Vagina (tissue), 2 donors: ENCODE results near the gene P3R3URF. TPM values are rescaled to one million over a fixed set of nuclear protein-coding genes. Genes with fewer than 3 reads are reported as not detected.

Source experiments
- DNase-seq, 2 donors: peaks; one replicate each; pipeline ENCODE4 v3.0.0-alpha.2; 2017; ENCODE audit errors: extremely low spot score in 2 of 2
- H3K27ac ChIP-seq: fragments of 200-600 bp; sonication (generic); one replicate; pipeline ENCODE4 v1.5.1; 2019
- H3K27me3 ChIP-seq: fragments of 200-600 bp; sonication (generic); one replicate; pipeline ENCODE4 v1.5.1; 2019
- H3K36me3 ChIP-seq, 2 donors: fragments of 200-600 bp; sonication (generic); one replicate each; pipeline ENCODE4 v1.5.1; 2017 to 2019
- H3K4me1 ChIP-seq: fragments of 200-600 bp; sonication (generic); one replicate; pipeline ENCODE4 v1.5.1; 2019
- H3K4me3 ChIP-seq, 2 donors: fragments of 200-600 bp; sonication (generic); 1 replicate in 1 of 2; 2 replicates in 1 of 2; pipeline ENCODE4 v1.5.1; 2016 to 2019
- H3K9me3 ChIP-seq: fragments of 200-600 bp; sonication (generic); one replicate; pipeline ENCODE4 v1.5.1; 2019
- CTCF ChIP-seq, 3 experiments: fragments of 450-650 bp in 2 of 3; fragments of 200-600 bp in 1 of 3; sonication (generic) in 1 of 3; IDR thresholded peaks; one replicate each; pipeline ENCODE4 v1.5.1; 2017 to 2019; ENCODE audit warnings: antibody characterized with exemption in 3 of 3, mild to moderate bottlenecking in 2 of 3, moderate library complexity in 2 of 3
- POLR2A ChIP-seq, 2 donors: fragments of 450-650 bp; IDR thresholded peaks; one replicate each; pipeline ENCODE4 v1.6.1; 2017; ENCODE audit warnings: antibody characterized with exemption in 2 of 2, mild to moderate bottlenecking in 2 of 2, moderate library complexity in 2 of 2
- POLR2AphosphoS5 ChIP-seq, 2 donors: sonication (generic); formaldehyde crosslinking; IDR thresholded peaks; one replicate each; pipeline ENCODE4 v1.9.0; 2017; ENCODE audit warnings: antibody characterized with exemption in 2 of 2, mild to moderate bottlenecking in 2 of 2, low read depth in 1 of 2; ENCODE audit not compliant: insufficient read depth in 1 of 2
- intact Hi-C: fragments of 100-400 bp; cut with DNase I; formaldehyde crosslinking; loops from one replicate; pipeline ENCODE4 v1.15.1; 2023
- total RNA-seq: library from RNA; depleted of rRNA; stranded (reverse); fragments of >200 nt; gene quantifications from one replicate; pipeline ENCODE4 v1.2.3, GENCODE V29; 2016

The P3R3URF gene
- total RNA-seq, 1 donor from 2014 or later: not detected

GRCh38 chr1:46180082-46180616 lies 3.9 kb upstream of the P3R3URF start:
- Histone ChIP-seq H3K27ac (peak overlapping the region; percentile 78), H3K36me3 (no peaks in the 10 kb centered on the region), H3K4me3 (no peak overlapping the region), H3K4me1 (peaks cover 56% of the 10 kb centered on the region), H3K9me3 (no peaks in the 10 kb centered on the region), H3K27me3 (no peaks in the 10 kb centered on the region)
- TF ChIP-seq CTCF (IDR thresholded peaks at IDR 0.05): no peak
- TF ChIP-seq POLR2A (IDR thresholded peaks at IDR 0.05): no peak
- no peak for TF ChIP-seq POLR2AphosphoS5 (IDR thresholded peaks at IDR 0.05; ENCODE audit: insufficient read depth in 1 of 2, low read depth in 1 of 2)
- no peak for DNase-seq
- intact Hi-C loops: loop anchor here (2.0 kb wide), 1 partner anchor 143 kb away; no protein-coding TSS in a partner anchor

GRCh38 chr1:46179138-46180081 lies 3.1 kb upstream of the P3R3URF start:
- H3K27me3 ChIP-seq: no peaks in the 10 kb centered on the region
- peaks cover 56% of the 10 kb centered on the region for H3K4me1 ChIP-seq
- H3K27ac ChIP-seq: peak overlapping the region; percentile 19
- TF ChIP-seq POLR2AphosphoS5 (IDR thresholded peaks at IDR 0.05; ENCODE audit: insufficient read depth in 1 of 2, low read depth in 1 of 2) (peak in 1 of 2 donors; percentile 66), CTCF (IDR thresholded peaks at IDR 0.05) (peak; percentile 75 to 91 (median 90)), POLR2A (IDR thresholded peaks at IDR 0.05) (no peak)
- H3K4me3 ChIP-seq: no peak overlapping the region
- no peaks in the 10 kb centered on the region for H3K36me3 ChIP-seq
- no peaks in the 10 kb centered on the region for H3K9me3 ChIP-seq
- no peak for DNase-seq
- intact Hi-C loops: loop anchor here (2.0 kb wide), 1 partner anchor 143 kb away; no protein-coding TSS in a partner anchor

- no peak for DNase-seq
- Histone ChIP-seq H3K27me3 (no peaks in the 10 kb centered on the region), H3K9me3 (no peaks in the 10 kb centered on the region), H3K27ac (peak overlapping the region; percentile 73), H3K36me3 (no peaks in the 10 kb centered on the region), H3K4me3 (no peak overlapping the region), H3K4me1 (peaks cover 51% of the 10 kb centered on the region)
- intact Hi-C loops: loop anchor here (2.0 kb wide), 1 partner anchor 42 kb away; the partner anchor contains the start of gene PIK3R3
- TF ChIP-seq POLR2AphosphoS5 (IDR thresholded peaks at IDR 0.05; ENCODE audit: insufficient read depth in 1 of 2, low read depth in 1 of 2): no peak
- TF ChIP-seq POLR2A (IDR thresholded peaks at IDR 0.05): no peak
- TF ChIP-seq CTCF (IDR thresholded peaks at IDR 0.05): no peak
These were observed 1.0 kb downstream of the P3R3URF start for GRCh38 chr1:46175243-46175642.

- TF ChIP-seq POLR2AphosphoS5 (IDR thresholded peaks at IDR 0.05; ENCODE audit: insufficient read depth in 1 of 2, low read depth in 1 of 2) (peak in 1 of 2 donors; percentile 75), POLR2A (IDR thresholded peaks at IDR 0.05) (no peak), CTCF (IDR thresholded peaks at IDR 0.05) (no peak)
- Histone ChIP-seq H3K9me3 (no peaks in the 10 kb centered on the region), H3K36me3 (no peaks in the 10 kb centered on the region), H3K4me1 (peaks cover 47% of the 10 kb centered on the region), H3K27ac (peak within 1 kb of the TSS; percentile 73), H3K4me3 (no peak within 1 kb of the TSS), H3K27me3 (no peaks in the 10 kb centered on the region)
- intact Hi-C loops: loop anchor here (2.0 kb wide), 1 partner anchor 42 kb away; the partner anchor contains the start of gene PIK3R3
- DNase-seq: no peak
These were observed 1.6 kb downstream of the P3R3URF start, which contains the start of gene TSPAN1 for GRCh38 chr1:46174448-46175231. Gene TSPAN1, plus strand, starts transcription at chr1:46175087. Its CDS starts 6,021 bp downstream, at chr1:46181108.
